Peyer's patch (tissue), 4 donors: ENCODE measurements around the gene FIBP. TPM values are rescaled to one million over a fixed set of nuclear protein-coding genes. Genes with fewer than 3 reads are reported as not detected.
"Not testable (repeated sequence)": the region's sequence is repeated elsewhere in the genome, so short reads cannot be mapped to it uniquely, and the experiment has no call there.

ENCODE experiments used
- DNase-seq, 3 donors: peaks; one replicate each; pipeline ENCODE4 v3.0.0-alpha.2; 2017 to 2019
- H3K27ac ChIP-seq, 4 donors: fragments of 200-600 bp; sonication (generic); one replicate each; pipeline ENCODE4 v1.5.1; 2016 to 2019
- H3K27me3 ChIP-seq, 2 donors: fragments of 200-600 bp; sonication (generic); one replicate each; pipeline ENCODE4 v1.5.1; 2019
- H3K36me3 ChIP-seq, 3 donors: fragments of 200-600 bp; sonication (generic); one replicate each; pipeline ENCODE4 v1.5.1; 2016 to 2019
- H3K4me1 ChIP-seq, 4 donors: fragments of 200-600 bp; sonication (generic); one replicate each; pipeline ENCODE4 v1.5.1; 2016 to 2019
- H3K4me3 ChIP-seq, 4 donors: fragments of 200-600 bp; sonication (generic); 1 replicate in 3 of 4; 2 replicates in 1 of 4; pipeline ENCODE4 v1.5.1; 2016 to 2019; ENCODE audit warnings: mild to moderate bottlenecking in 1 of 4
- H3K9me3 ChIP-seq, 4 donors: fragments of 200-600 bp; sonication (generic); one replicate each; pipeline ENCODE4 v1.5.1; 2016 to 2019; ENCODE audit warnings: mild to moderate bottlenecking in 1 of 4
- CTCF ChIP-seq, 6 experiments: fragments of 450-650 bp in 4 of 6; fragments of 200-600 bp in 2 of 6; sonication (generic) in 1 of 6; IDR thresholded peaks; one replicate each; pipeline ENCODE4 v1.5.1; 2017 to 2019; ENCODE audit warnings: antibody characterized with exemption in 6 of 6, mild to moderate bottlenecking in 3 of 6, moderate library complexity in 1 of 6
- POLR2A ChIP-seq, 2 donors: fragments of 450-650 bp; IDR thresholded peaks; one replicate each; pipeline ENCODE4 v1.5.1; 2017; ENCODE audit warnings: antibody characterized with exemption in 2 of 2, mild to moderate bottlenecking in 2 of 2, moderate library complexity in 2 of 2
- total RNA-seq, 4 donors: library from RNA; depleted of rRNA; stranded (reverse); fragments of >200 nt; gene quantifications; one replicate each; pipeline ENCODE4 v1.1.0, GENCODE V29; 2016

FIBP gene
- total RNA-seq, 4 donors from 2014 or later = 100 to 173 (median 122) TPM

GRCh38 chr11:65896034-65896999 is 8.0 kb upstream of the FIBP start:
- no peaks in the 10 kb centered on the region for H3K36me3 ChIP-seq
- TF ChIP-seq CTCF (IDR thresholded peaks at IDR 0.05) = no peak
- no peak for TF ChIP-seq POLR2A (IDR thresholded peaks at IDR 0.05)
- DNase-seq = no peak
- H3K27me3 ChIP-seq = peaks cover 0 to 5% of the 10 kb centered on the region in 2 donors
- peaks cover 10 to 46% (median 36%) of the 10 kb centered on the region in 4 donors for H3K4me1 ChIP-seq
- no peaks in the 10 kb centered on the region for H3K9me3 ChIP-seq
- H3K4me3 ChIP-seq = no peak overlapping the region
- H3K27ac ChIP-seq = no peak overlapping the region

GRCh38 chr11:65895482-65895981 is 7.3 kb upstream of the FIBP start:
- DNase-seq = no peak
- Histone ChIP-seq H3K9me3 (no peaks in the 10 kb centered on the region), H3K4me3 (no peak overlapping the region), H3K4me1 (peaks cover 10 to 49% (median 37%) of the 10 kb centered on the region in 4 donors), H3K27ac (no peak overlapping the region), H3K36me3 (no peaks in the 10 kb centered on the region), H3K27me3 (peaks cover 0 to 5% of the 10 kb centered on the region in 2 donors)
- TF ChIP-seq POLR2A (IDR thresholded peaks at IDR 0.05) = no peak
- TF ChIP-seq CTCF (IDR thresholded peaks at IDR 0.05) = no peak

- Histone ChIP-seq H3K9me3 (no peaks in the 10 kb centered on the region), H3K4me3 (peak overlapping the region; percentile 21 to 34 (median 29)), H3K27me3 (no peaks in the 10 kb centered on the region), H3K27ac (peak overlapping the region; percentile 74 to 99 (median 83)), H3K36me3 (no peaks in the 10 kb centered on the region), H3K4me1 (peaks cover 2 to 46% (median 32%) of the 10 kb centered on the region in 4 donors)
- peak in 2 of 3 donors; percentile 70 to 82 for DNase-seq
- no peak for TF ChIP-seq POLR2A (IDR thresholded peaks at IDR 0.05)
- TF ChIP-seq CTCF (IDR thresholded peaks at IDR 0.05) = no peak
Measured at GRCh38 chr11:65894034-65894591, 5.8 kb upstream of the FIBP start.

- Histone ChIP-seq H3K4me1 (peaks cover 0 to 48% (median 32%) of the 10 kb centered on the region in 4 donors), H3K27ac (peak overlapping the region; percentile 74 to 99 (median 93)), H3K27me3 (no peaks in the 10 kb centered on the region), H3K4me3 (no peak overlapping the region), H3K9me3 (no peaks in the 10 kb centered on the region), H3K36me3 (no peaks in the 10 kb centered on the region)
- no peak for DNase-seq
- TF ChIP-seq POLR2A (IDR thresholded peaks at IDR 0.05) (no peak), CTCF (IDR thresholded peaks at IDR 0.05) (no peak)
Measured at GRCh38 chr11:65892661-65893317, 4.5 kb upstream of the FIBP start.

- Histone ChIP-seq H3K4me1 (peaks cover 0 to 54% (median 33%) of the 10 kb centered on the region in 4 donors), H3K27ac (peak overlapping the region; percentile 89 to 99 (median 93)), H3K4me3 (peak overlapping the region; percentile 63 to 75 (median 71))
- not testable (repeated sequence) for H3K27me3 ChIP-seq, H3K36me3 ChIP-seq, DNase-seq, H3K9me3 ChIP-seq
Measured at GRCh38 chr11:65892137-65892540, 3.9 kb upstream of the FIBP start.
